Activated T-cell treated with anti-CD3 and anti-CD28 coated beads, Interleukin-2, amount 50 U/mL, for 1 hour (primary cell): ENCODE data around the gene NEURL4.
A peak's percentile ranks its signal among the peaks of the same experiment; 100 is the strongest.
"Not testable (repeated sequence)": the region's sequence is repeated elsewhere in the genome, so short reads cannot be mapped to it uniquely, and the experiment has no call there.

Experiments
- DNase-seq: peaks from one replicate; pipeline ENCODE4 v3.0.0-alpha.2; 2020

Gene NEURL4

GRCh38 chr17:7346761-7347614, 17.9 kb upstream of the NEURL4 start:
- no peak for DNase-seq

GRCh38 chr17:7343250-7343649, 14.1 kb upstream of the NEURL4 start:
- DNase-seq = no peak

GRCh38 chr17:7341842-7342241, 12.7 kb upstream of the NEURL4 start:
- no peak for DNase-seq

GRCh38 chr17:7340179-7340578, 11.0 kb upstream of the NEURL4 start:
- DNase-seq = no peak

- not testable (repeated sequence) for DNase-seq
These were observed 8.5 kb upstream of the NEURL4 start for GRCh38 chr17:7337600-7337999.

GRCh38 chr17:7336240-7337175, 7.4 kb upstream of the NEURL4 start, which contains the start of gene ACAP1:
Gene ACAP1 (plus strand): TSS chr17:7336529. CDS start chr17:7336735, 206 bp downstream.
- peak; percentile 88 for DNase-seq

GRCh38 chr17:7335765-7336164, 6.6 kb upstream of the NEURL4 start:
- not testable (repeated sequence) for DNase-seq

GRCh38 chr17:7334938-7335538, 5.9 kb upstream of the NEURL4 start:
- DNase-seq = no peak

- DNase-seq = not testable (repeated sequence)
These were observed 3.5 kb upstream of the NEURL4 start for GRCh38 chr17:7332600-7333069.

GRCh38 chr17:7332111-7332510, 3.0 kb upstream of the NEURL4 start:
- no peak for DNase-seq

- no peak for DNase-seq
These were observed 1.5 kb upstream of the NEURL4 start for GRCh38 chr17:7330638-7331015.

GRCh38 chr17:7329997-7330637, 982 bp upstream of the NEURL4 start:
- DNase-seq = peak; percentile 80

GRCh38 chr17:7329374-7329996, 350 bp upstream of the NEURL4 start:
- peak; percentile 93 for DNase-seq

GRCh38 chr17:7328009-7328408, 1.1 kb downstream of the NEURL4 start:
- no peak for DNase-seq

GRCh38 chr17:7327501-7327900, 1.6 kb downstream of the NEURL4 start:
- DNase-seq = no peak

- no peak for DNase-seq
These were observed 2.1 kb downstream of the NEURL4 start for GRCh38 chr17:7327056-7327455.

- DNase-seq = no peak
These were observed 2.9 kb downstream of the NEURL4 start for GRCh38 chr17:7326186-7326585.

- no peak for DNase-seq
These were observed 4.1 kb downstream of the NEURL4 start for GRCh38 chr17:7325031-7325528.

GRCh38 chr17:7324438-7324779, 4.7 kb downstream of the NEURL4 start:
- DNase-seq = no peak

GRCh38 chr17:7323731-7324437, 5.3 kb downstream of the NEURL4 start:
- peak; percentile 79 for DNase-seq

- DNase-seq = no peak
These were observed 6.5 kb downstream of the NEURL4 start for GRCh38 chr17:7322520-7323194.
